ENCODE results near the gene CAMTA1.

CAMTA1 gene

DNA sequence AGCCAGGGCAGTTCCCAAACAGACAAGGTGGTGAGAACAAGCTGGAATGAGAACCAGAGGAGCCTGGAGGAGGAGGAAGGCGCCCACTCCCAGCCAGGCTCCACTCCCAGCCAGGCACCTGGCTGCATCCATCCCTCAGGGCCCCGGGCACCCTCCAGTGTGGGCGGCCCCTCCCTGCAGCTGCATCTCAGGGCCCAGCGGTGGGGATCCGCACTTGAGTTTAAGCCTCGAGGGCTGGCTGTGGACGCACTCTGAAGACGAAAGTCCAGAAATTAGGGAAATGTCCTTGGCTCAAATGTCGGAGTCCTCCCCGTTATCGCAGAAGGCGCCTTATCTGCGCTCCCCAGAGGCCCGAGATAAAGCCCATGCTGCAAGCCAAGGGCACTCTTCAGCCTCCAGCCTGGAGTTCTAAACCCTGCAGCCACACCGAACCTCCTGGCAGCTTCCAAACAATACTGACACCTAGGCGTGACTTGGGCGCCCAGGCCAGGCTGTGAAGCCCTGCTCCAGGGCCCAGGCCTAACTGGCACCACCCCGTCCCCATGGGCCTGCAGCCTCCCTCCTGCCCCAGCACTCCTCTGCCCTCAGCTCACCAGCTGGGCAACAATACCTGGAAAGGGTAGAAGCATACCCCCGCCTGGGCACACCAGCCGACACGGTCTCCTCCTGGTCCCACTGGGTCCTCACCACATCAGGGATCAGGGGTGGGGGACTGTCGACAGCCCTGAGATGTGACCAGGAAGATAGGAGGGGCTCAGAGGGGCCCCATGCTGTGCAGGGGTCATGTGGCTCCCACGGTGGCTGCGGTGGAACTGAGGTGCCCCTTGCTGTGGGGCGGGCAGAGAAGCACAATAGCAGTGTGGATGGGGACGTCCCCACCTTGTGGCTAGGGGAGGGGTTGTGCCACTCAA, 801.0 kb downstream of the CAMTA1 start:
- no peak for DNase-seq (ENCODE audit: low read depth)
- H3K4me3 ChIP-seq (ENCODE audit: low read depth, low read length) = no peak overlapping the region
- TF ChIP-seq, protein P1, sequence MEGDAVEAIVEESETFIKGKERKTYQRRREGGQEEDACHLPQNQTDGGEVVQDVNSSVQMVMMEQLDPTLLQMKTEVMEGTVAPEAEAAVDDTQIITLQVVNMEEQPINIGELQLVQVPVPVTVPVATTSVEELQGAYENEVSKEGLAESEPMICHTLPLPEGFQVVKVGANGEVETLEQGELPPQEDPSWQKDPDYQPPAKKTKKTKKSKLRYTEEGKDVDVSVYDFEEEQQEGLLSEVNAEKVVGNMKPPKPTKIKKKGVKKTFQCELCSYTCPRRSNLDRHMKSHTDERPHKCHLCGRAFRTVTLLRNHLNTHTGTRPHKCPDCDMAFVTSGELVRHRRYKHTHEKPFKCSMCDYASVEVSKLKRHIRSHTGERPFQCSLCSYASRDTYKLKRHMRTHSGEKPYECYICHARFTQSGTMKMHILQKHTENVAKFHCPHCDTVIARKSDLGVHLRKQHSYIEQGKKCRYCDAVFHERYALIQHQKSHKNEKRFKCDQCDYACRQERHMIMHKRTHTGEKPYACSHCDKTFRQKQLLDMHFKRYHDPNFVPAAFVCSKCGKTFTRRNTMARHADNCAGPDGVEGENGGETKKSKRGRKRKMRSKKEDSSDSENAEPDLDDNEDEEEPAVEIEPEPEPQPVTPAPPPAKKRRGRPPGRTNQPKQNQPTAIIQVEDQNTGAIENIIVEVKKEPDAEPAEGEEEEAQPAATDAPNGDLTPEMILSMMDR (conservative IDR thresholded peaks at IDR 0.05; ENCODE audit: low read depth, low read length) = no peak

GRCh38 chr1:7587108-7587772, 802.0 kb downstream of the CAMTA1 start:
- TF ChIP-seq, protein P1 (conservative IDR thresholded peaks at IDR 0.05; ENCODE audit: low read depth, low read length) = no peak
- no peak overlapping the region for H3K4me3 ChIP-seq (ENCODE audit: low read depth, low read length)
- DNase-seq (ENCODE audit: low read depth) = no peak

- TF ChIP-seq, protein P1 (conservative IDR thresholded peaks at IDR 0.05; ENCODE audit: low read depth, low read length) = no peak
- H3K4me3 ChIP-seq (ENCODE audit: low read depth, low read length) = no peak overlapping the region
- no peak for DNase-seq (ENCODE audit: low read depth)
Observed at GRCh38 chr1:7587773-7588456, 802.7 kb downstream of the CAMTA1 start.

DNA sequence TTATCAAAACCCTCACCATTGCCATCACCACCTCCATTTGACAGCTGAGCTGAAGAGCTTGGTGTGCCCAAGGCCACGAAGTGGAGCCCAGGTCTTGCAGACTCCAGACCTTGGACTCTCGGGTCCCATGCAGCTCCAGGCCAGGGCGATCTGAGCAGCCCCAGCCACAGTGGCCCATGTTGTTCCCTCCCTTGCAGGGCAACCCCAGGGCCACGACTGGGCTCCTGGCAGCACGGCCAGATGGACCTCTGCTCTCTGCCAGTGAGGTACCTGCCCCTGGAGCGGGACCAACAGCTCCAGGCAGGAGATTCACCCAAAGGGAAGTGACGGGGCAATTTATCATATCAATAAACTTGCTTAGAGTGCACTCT, 803.2 kb downstream of the CAMTA1 start:
- DNase-seq (ENCODE audit: low read depth) = no peak
- no peak overlapping the region for H3K4me3 ChIP-seq (ENCODE audit: low read depth, low read length)
- TF ChIP-seq, protein P1 (conservative IDR thresholded peaks at IDR 0.05; ENCODE audit: low read depth, low read length) = no peak

DNA sequence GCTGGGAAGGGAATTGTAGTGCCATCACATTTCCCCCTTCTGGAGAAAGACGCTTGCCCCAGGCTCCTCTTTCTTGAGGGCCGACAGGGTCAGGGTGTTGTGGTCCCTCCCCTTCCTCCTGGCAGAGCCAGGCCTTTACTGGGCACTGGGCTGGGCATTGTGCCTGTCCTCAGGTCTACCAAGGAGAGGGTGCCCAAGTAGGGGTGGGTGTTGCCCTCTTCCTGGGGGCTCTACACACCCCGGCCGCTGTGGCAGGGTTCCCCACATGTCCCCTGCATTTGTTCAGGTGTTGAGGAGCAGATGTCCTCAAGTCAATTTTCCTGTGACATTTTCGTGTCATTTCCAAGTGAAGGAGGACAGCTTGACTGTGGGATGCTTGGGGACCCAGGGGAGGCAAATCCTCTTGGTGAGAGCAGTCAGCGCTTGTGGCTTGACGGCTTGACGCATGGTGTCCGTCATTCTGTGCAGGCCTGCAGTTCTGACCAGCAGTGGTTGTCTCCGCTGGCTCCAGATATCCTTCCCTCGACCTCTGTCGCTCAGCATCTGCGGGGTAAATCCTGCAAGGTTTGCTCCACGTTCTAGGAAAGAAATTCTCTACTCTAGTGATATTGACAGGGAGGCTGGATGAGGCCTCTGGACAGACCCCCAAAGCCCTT, 804.0 kb downstream of the CAMTA1 start:
- H3K4me3 ChIP-seq (ENCODE audit: low read depth, low read length) = no peak overlapping the region
- DNase-seq (ENCODE audit: low read depth) = no peak
- TF ChIP-seq, protein P1 (conservative IDR thresholded peaks at IDR 0.05; ENCODE audit: low read depth, low read length) = no peak

- TF ChIP-seq, protein P1 (conservative IDR thresholded peaks at IDR 0.05; ENCODE audit: low read depth, low read length) = no peak
- H3K4me3 ChIP-seq (ENCODE audit: low read depth, low read length) = no peak overlapping the region
- no peak for DNase-seq (ENCODE audit: low read depth)
Observed at GRCh38 chr1:7589774-7590425, 804.6 kb downstream of the CAMTA1 start.

Data from choroid plexus epithelial cell (primary cell).